Measurements from ENCODE around the gene DMKN.

GRCh38 chr19:35508129-35508528, 5.3 kb downstream of the DMKN start:
- TF ChIP-seq CTCF (conservative IDR thresholded peaks at IDR 0.05 in 1 of 2, IDR thresholded peaks at IDR 0.05 in 1 of 2; ENCODE audit: extremely low read depth in 1 of 2, insufficient read depth in 1 of 2, low read depth in 1 of 2, low read length in 2 of 2) = no peak
- TF ChIP-seq EZH2 (IDR thresholded peaks at IDR 0.05; ENCODE audit: borderline replicate concordance, low read length) = no peak

All from mammary epithelial cell (primary cell).